Activated CD8-positive, alpha-beta memory T cell treated with anti-CD3 and anti-CD28 coated beads, Interleukin-2, amount 50 U/mL, for 48 hours (primary cell): ENCODE measurements around the gene TEDC2.
"Not testable (repeated sequence)": the region's sequence is repeated elsewhere in the genome, so short reads cannot be mapped to it uniquely, and the experiment has no call there.

Source experiments
- DNase-seq: peaks from one replicate; pipeline ENCODE4 v3.0.0-alpha.2; 2020

Gene TEDC2

GRCh38 chr16:2439598-2439997 is 20.3 kb upstream of the TEDC2 start:
- DNase-seq: no peak

- DNase-seq: not testable (repeated sequence)
Measured at GRCh38 chr16:2441143-2441804, 18.6 kb upstream of the TEDC2 start.

GRCh38 chr16:2443555-2443954 is 16.4 kb upstream of the TEDC2 start:
- DNase-seq: no peak

GRCh38 chr16:2447920-2448583 is 11.9 kb upstream of the TEDC2 start:
- no peak for DNase-seq

- no peak for DNase-seq
Measured at GRCh38 chr16:2449118-2449517, 10.8 kb upstream of the TEDC2 start.

GRCh38 chr16:2450535-2450934 is 9.4 kb upstream of the TEDC2 start:
- no peak for DNase-seq

- DNase-seq: no peak
Measured at GRCh38 chr16:2450975-2451381, 8.9 kb upstream of the TEDC2 start.

- DNase-seq: no peak
Measured at GRCh38 chr16:2451851-2452320, 8.0 kb upstream of the TEDC2 start.

- DNase-seq: no peak
Measured at GRCh38 chr16:2452650-2453049, 7.3 kb upstream of the TEDC2 start.

GRCh38 chr16:2455081-2455845 is 4.6 kb upstream of the TEDC2 start:
- no peak for DNase-seq

- DNase-seq: no peak
Measured at GRCh38 chr16:2456551-2457153, 3.3 kb upstream of the TEDC2 start.

- no peak for DNase-seq
Measured at GRCh38 chr16:2457267-2457666, 2.6 kb upstream of the TEDC2 start.

- DNase-seq: no peak
Measured at GRCh38 chr16:2457946-2458345, 2.0 kb upstream of the TEDC2 start.

- DNase-seq: no peak
Measured at GRCh38 chr16:2458887-2459646, 842 bp upstream of the TEDC2 start.

GRCh38 chr16:2460391-2460713 is 443 bp downstream of the TEDC2 start:
- DNase-seq: no peak

- no peak for DNase-seq
Measured at GRCh38 chr16:2460916-2461315, 1.0 kb downstream of the TEDC2 start.

GRCh38 chr16:2462031-2462866 is 2.3 kb downstream of the TEDC2 start:
- no peak for DNase-seq

- DNase-seq: no peak
Measured at GRCh38 chr16:2464333-2464732, 4.4 kb downstream of the TEDC2 start.

GRCh38 chr16:2465653-2466415 is 5.9 kb downstream of the TEDC2 start:
- DNase-seq: no peak

- no peak for DNase-seq
Measured at GRCh38 chr16:2466667-2467527, 7.0 kb downstream of the TEDC2 start.
